ENCODE measurements around the gene CAMKK2.
"Not testable (repeated sequence)": the region's sequence is repeated elsewhere in the genome, so short reads cannot be mapped to it uniquely, and the experiment has no call there.

CAMKK2 gene

GRCh38 chr12:121245951-121246350 is 50.6 kb downstream of the CAMKK2 start:
- DNase-seq (ENCODE audit: low spot score) = no peak

GRCh38 chr12:121245031-121245430 is 51.5 kb downstream of the CAMKK2 start:
- DNase-seq (ENCODE audit: low spot score) = no peak

- DNase-seq (ENCODE audit: low spot score) = no peak
Observed at GRCh38 chr12:121241156-121241970, 55.1 kb downstream of the CAMKK2 start.

- no peak for DNase-seq (ENCODE audit: low spot score)
Observed at GRCh38 chr12:121240484-121241101, 55.9 kb downstream of the CAMKK2 start.

DNA sequence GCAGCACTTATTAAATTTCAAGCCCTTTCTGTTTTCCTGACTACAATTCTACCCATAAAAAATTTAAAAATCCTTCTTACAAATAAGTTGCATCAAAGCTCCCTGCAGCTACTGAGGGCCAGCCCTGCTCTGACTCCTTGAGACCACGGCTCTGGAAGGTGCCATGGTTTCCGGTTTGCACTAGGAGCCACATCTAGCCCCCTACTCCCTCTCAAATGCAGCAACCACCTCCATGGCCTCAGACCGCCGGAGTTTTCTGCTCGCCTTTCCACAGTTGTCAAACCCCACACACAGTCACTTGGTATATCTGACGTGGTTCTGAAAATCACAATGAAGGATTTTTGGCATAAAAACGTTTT is 56.5 kb downstream of the CAMKK2 start:
- DNase-seq (ENCODE audit: low spot score) = no peak

GRCh38 chr12:121239351-121240061 is 57.0 kb downstream of the CAMKK2 start:
- no peak for DNase-seq (ENCODE audit: low spot score)

DNA sequence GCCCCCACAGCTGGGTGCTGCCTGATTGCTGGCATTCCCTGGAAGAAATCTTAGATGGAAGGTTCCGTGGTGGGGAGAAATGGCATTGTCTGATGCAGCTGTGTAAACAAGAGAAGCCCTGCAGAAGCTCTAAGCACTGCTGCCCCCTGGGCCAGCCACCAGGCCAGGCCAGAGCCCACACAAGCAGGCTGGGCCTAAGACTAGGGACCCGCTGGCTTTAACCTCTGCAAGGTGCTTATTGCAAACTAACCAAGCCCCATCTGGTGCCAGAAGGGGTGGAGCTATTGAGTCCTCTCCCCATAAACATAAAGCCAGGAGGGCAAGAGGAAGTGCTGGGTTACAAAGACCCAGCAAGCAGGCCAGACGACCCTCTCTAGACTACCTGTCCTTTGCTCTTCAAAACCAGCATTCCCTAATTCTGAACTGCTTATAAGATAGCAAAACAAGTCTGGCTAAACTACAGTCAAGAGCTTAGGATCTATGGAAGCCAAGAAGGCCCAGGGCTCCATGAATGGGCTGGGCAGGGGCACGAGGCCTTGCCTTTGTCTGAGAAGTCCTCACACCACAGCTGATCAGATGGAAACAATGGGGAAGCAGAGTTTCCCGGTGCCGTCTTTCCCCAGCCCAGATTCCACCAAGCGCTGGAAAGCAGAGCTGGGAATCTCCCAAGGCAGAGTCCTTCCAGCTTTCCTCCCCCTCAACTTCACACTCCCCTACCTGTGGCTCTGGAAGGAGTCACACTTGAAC is 57.7 kb downstream of the CAMKK2 start:
- DNase-seq (ENCODE audit: low spot score) = no peak

- no peak for DNase-seq (ENCODE audit: low spot score)
Observed at GRCh38 chr12:121238086-121238485, 58.4 kb downstream of the CAMKK2 start.

GRCh38 chr12:121237415-121237814 is 59.1 kb downstream of the CAMKK2 start:
- DNase-seq (ENCODE audit: low spot score) = no peak

GRCh38 chr12:121236776-121237175 is 59.7 kb downstream of the CAMKK2 start:
- DNase-seq (ENCODE audit: low spot score) = no peak

DNA sequence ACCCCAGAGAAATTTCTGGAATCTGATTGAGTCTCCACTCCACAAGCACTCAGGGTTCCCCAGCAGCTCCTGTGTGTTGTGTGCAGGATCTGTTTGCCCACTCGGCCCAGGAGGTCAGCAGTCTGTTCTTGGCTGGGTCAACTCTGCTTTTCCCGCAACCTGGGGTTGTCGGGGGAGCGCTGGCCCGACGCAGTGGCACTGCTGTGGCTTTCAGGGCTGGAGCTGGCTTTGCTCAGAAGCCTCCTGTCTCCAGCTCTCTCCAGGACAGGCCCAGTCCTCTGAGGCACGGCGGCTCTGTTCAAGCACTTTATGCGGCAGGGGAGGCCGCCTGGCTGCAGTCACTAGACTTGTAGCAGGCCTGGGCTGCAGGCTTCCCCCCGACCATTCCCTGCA is 62.9 kb downstream of the CAMKK2 start:
- no peak for DNase-seq (ENCODE audit: low spot score)

DNA sequence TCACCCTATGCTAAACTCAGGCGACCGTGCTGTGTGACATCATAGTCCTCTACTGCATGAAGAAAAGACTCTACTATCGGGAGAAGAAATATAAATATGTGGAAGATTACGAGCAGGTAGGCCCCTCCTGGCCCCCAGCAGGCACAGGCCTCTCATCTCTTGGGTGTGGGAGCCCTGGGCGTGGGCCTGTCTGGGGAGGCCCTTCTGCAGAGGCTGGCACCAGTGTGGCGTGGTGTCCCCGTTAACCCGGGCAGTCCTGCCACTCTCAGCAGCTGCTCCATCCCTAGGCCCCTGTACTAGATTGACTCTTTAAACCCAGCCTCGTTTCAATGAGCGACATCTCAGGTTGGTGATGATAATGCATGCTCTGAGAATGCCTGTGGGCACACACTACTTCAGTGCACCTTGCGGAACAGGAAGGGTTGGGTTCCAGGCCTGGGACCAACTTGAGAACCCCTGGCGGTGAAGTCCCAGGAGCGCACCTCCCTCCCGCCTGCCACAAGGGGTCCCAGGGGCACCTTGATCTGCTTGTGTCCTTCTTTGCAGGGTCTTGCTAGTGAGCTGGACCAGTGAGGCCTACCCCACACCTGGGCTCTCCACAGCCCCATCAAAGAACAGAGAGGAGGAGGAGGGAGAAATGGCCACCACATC is 63.4 kb downstream of the CAMKK2 start:
- DNase-seq (ENCODE audit: low spot score) = no peak

DNA sequence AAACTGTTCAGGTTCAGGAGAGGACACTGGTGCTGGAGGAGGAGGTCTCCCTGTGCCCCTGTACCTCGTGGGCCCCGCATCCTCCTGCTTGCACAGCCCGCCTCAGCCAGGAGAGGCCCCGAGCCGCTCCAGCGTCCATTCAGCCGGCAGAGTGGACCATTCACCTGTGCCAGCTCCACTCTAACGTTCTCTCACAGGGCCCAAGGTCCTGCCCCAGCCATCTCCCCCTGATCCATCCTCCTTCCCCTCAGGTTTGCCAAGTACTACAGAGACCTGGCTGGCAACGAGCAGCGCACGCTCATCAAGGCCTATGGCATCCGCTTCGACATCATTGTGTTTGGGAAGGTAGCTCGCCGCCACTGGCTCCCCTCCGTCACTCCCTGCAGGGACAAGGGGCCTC is 64.3 kb downstream of the CAMKK2 start:
- no peak for DNase-seq (ENCODE audit: low spot score)

GRCh38 chr12:121230538-121230907 is 66.0 kb downstream of the CAMKK2 start:
- no peak for DNase-seq (ENCODE audit: low spot score)

GRCh38 chr12:121229826-121230537 is 66.5 kb downstream of the CAMKK2 start:
- peak; percentile 88 for DNase-seq (ENCODE audit: low spot score)

GRCh38 chr12:121228919-121229665 is 67.4 kb downstream of the CAMKK2 start:
- DNase-seq (ENCODE audit: low spot score) = no peak

DNA sequence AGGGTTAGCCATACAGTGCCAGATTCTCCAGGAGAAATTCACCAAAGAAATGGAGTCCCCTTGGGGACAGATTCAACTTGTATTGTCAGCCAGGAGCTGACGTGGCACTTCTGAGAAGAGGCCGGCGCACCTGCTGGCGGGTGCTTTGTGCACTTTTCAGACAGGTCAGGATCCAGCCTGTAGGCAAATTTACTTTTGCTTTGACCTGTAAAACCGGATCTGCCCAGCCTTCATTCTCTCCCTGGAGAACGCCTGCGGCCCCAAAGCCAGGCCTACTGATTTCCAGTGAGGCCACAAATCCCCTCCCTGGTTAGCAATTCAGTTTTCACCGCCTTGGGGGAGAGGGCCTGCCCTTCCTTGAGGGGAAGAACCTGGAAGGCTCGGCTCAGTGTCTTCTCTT is 69.2 kb downstream of the CAMKK2 start:
- no peak for DNase-seq (ENCODE audit: low spot score)

GRCh38 chr12:121226871-121227270 is 69.6 kb downstream of the CAMKK2 start:
- not testable (repeated sequence) for DNase-seq (ENCODE audit: low spot score)

- no peak for DNase-seq (ENCODE audit: low spot score)
Observed at GRCh38 chr12:121226399-121226798, 70.1 kb downstream of the CAMKK2 start.

DNA sequence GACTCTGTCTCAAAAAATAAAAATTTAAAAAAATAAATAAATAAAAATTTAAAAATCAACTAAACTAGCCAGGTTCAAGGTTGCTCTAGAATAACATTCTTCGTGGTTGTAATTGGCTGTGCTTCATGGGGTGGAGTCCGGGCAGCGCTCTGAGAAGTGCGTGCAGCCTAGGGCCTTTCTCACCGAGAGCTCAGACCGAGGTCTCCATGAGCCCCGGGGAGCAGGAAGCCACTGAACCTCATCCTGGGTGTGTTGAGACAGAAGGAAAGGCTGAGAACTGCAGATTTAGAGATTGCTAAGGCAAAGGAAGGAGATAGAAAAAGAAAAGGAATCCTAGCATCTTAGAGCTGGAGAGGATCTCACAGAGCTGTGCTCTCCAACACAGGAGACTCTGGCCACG is 71.9 kb downstream of the CAMKK2 start:
- no peak for DNase-seq (ENCODE audit: low spot score)

Measured in hepatic stellate cell (primary cell).